SK-N-MC (cell line): ENCODE measurements around the gene RBP2.

ENCODE experiments used
- EZH2 ChIP-seq: fragments of 200-600 bp; sonication (generic); IDR thresholded peaks from one replicate; pipeline ENCODE4 v1.6.1; 2017; ENCODE audit warnings: antibody characterized with exemption
- POLR2AphosphoS5 ChIP-seq: IDR thresholded peaks from 2 replicates; pipeline ENCODE4 v1.6.1; 2012; ENCODE audit warnings: mild to moderate bottlenecking, low read depth, low read length, borderline replicate concordance

GRCh38 chr3:139463466-139463865 is 12.8 kb downstream of the RBP2 start:
- TF ChIP-seq EZH2 (no peak), POLR2AphosphoS5 (no peak)
